Activated CD4-positive, alpha-beta T cell treated with anti-CD3 and anti-CD28 coated beads, Interleukin-2, amount 50 U/mL, for 48 hours (primary cell): ENCODE measurements around the gene CBFA2T3.
"Not testable (repeated sequence)": the region's sequence is repeated elsewhere in the genome, so short reads cannot be mapped to it uniquely, and the experiment has no call there.

Experiments used
- DNase-seq, 2 experiments: peaks; one replicate each; pipeline ENCODE4 v3.0.0-alpha.2; 2020

Gene CBFA2T3

GRCh38 chr16:88905563-88905962 is 71.4 kb downstream of the CBFA2T3 start:
- DNase-seq = peak; percentile 8 to 10

- DNase-seq = no peak
These were observed 72.2 kb downstream of the CBFA2T3 start for GRCh38 chr16:88904676-88905365.

- no peak for DNase-seq
These were observed 73.7 kb downstream of the CBFA2T3 start for GRCh38 chr16:88903267-88903666.

GRCh38 chr16:88902744-88903143 is 74.3 kb downstream of the CBFA2T3 start:
- DNase-seq = no peak

- no peak for DNase-seq
These were observed 75.2 kb downstream of the CBFA2T3 start for GRCh38 chr16:88901718-88902337.

GRCh38 chr16:88900662-88901052 is 76.3 kb downstream of the CBFA2T3 start:
- DNase-seq = no peak

GRCh38 chr16:88899901-88900661 is 76.9 kb downstream of the CBFA2T3 start:
- DNase-seq = no peak

GRCh38 chr16:88897696-88898425 is 79.1 kb downstream of the CBFA2T3 start:
- no peak for DNase-seq

GRCh38 chr16:88896238-88897070 is 80.6 kb downstream of the CBFA2T3 start:
- DNase-seq = no peak

GRCh38 chr16:88895335-88895734 is 81.7 kb downstream of the CBFA2T3 start:
- no peak for DNase-seq

GRCh38 chr16:88894681-88895300 is 82.2 kb downstream of the CBFA2T3 start:
- DNase-seq = no peak

- DNase-seq = not testable (repeated sequence)
These were observed 82.7 kb downstream of the CBFA2T3 start for GRCh38 chr16:88894266-88894665.

GRCh38 chr16:88893127-88893968 is 83.7 kb downstream of the CBFA2T3 start:
- no peak for DNase-seq

- no peak for DNase-seq
These were observed 84.9 kb downstream of the CBFA2T3 start for GRCh38 chr16:88892065-88892464.

GRCh38 chr16:88891083-88891482 is 85.9 kb downstream of the CBFA2T3 start:
- no peak for DNase-seq

- DNase-seq = not testable (repeated sequence)
These were observed 87.2 kb downstream of the CBFA2T3 start for GRCh38 chr16:88889702-88890352.

GRCh38 chr16:88888461-88889387 is 88.3 kb downstream of the CBFA2T3 start:
- no peak for DNase-seq

- DNase-seq = no peak
These were observed 89.0 kb downstream of the CBFA2T3 start for GRCh38 chr16:88888057-88888456.
